HEK293 (cell line): ENCODE results near the gene PDXDC1.

Experiments
- CTCF ChIP-seq: fragments of 450-650 bp; formaldehyde crosslinking; IDR thresholded peaks from 2 replicates; pipeline ENCODE4 v1.5.1; 2016; ENCODE audit warnings: missing biosample characterization, missing genetic modification characterization
- REST ChIP-seq: fragments of 450-650 bp; formaldehyde crosslinking; IDR thresholded peaks from 2 replicates; pipeline ENCODE4 v1.5.1; 2016; ENCODE audit warnings: missing biosample characterization, missing genetic modification characterization
- ZNF175 ChIP-seq: fragments of 450-650 bp; formaldehyde crosslinking; IDR thresholded peaks from 2 replicates; pipeline ENCODE4 v1.5.1; 2016; ENCODE audit warnings: missing biosample characterization, missing genetic modification characterization

- TF ChIP-seq CTCF (no peak), REST (tag by site-specific recombination) (no peak), ZNF175 (tag by site-specific recombination) (no peak)
These were observed 59.7 kb downstream of the PDXDC1 start for GRCh38 chr16:15034266-15035162.
